ENCODE measurements around the gene CDK14.

DNA sequence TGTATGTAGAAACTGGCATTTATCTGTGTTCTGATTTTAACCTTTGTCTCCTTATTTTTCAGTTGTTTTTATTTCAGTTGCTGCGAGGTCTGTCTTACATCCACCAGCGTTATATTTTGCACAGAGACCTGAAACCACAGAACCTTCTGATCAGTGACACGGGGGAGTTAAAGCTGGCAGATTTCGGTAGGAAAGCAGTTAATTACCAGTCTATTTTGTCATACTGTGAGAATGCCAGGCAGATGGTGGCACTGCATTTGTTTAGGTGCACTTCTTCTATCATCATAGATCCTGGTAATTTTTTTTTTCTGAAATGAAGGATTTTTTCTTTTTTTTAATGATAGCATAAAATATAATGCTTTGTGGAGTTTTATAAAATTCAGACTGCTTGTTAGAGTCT lies 321.4 kb downstream of the CDK14 start:
- TF ChIP-seq, protein P1, sequence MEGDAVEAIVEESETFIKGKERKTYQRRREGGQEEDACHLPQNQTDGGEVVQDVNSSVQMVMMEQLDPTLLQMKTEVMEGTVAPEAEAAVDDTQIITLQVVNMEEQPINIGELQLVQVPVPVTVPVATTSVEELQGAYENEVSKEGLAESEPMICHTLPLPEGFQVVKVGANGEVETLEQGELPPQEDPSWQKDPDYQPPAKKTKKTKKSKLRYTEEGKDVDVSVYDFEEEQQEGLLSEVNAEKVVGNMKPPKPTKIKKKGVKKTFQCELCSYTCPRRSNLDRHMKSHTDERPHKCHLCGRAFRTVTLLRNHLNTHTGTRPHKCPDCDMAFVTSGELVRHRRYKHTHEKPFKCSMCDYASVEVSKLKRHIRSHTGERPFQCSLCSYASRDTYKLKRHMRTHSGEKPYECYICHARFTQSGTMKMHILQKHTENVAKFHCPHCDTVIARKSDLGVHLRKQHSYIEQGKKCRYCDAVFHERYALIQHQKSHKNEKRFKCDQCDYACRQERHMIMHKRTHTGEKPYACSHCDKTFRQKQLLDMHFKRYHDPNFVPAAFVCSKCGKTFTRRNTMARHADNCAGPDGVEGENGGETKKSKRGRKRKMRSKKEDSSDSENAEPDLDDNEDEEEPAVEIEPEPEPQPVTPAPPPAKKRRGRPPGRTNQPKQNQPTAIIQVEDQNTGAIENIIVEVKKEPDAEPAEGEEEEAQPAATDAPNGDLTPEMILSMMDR (IDR thresholded peaks at IDR 0.05), result no peak
- no peak for TF ChIP-seq POLR2A (IDR thresholded peaks at IDR 0.05)
